ENCODE results near the gene CDC37L1. TPM values are rescaled to one million over a fixed set of nuclear protein-coding genes. Genes with fewer than 3 reads are reported as not detected.

The CDC37L1 gene
- total RNA-seq, 2 donors from 2014 or later: 29.2 to 37.7 TPM

- WGBS: 40% methylated on average over 2 of the region's 2 CpGs
- Histone ChIP-seq H3K9me3 (no peaks in the 10 kb centered on the region), H3K27me3 (replicated peaks; ENCODE audit: insufficient read depth) (no peaks in the 10 kb centered on the region), H3K4me1 (replicated peaks) (no peaks in the 10 kb centered on the region), H3K4me3 (peak overlapping the region; percentile 54 to 92), H3K36me3 (no peaks in the 10 kb centered on the region), H3K27ac (peak overlapping the region; percentile 94 to 98)
- DNase-seq (ENCODE audit: low spot score): no peak
- TF ChIP-seq POLR2A (IDR thresholded peaks at IDR 0.05) (no peak), POLR2AphosphoS5 (IDR thresholded peaks at IDR 0.05) (no peak), CTCF (IDR thresholded peaks at IDR 0.05) (no peak)
- intact Hi-C loops (cut with DNase I): no loop called here
These were observed 1.4 kb downstream of the CDC37L1 start for GRCh38 chr9:4680750-4681149.

- no peaks in the 10 kb centered on the region for H3K27me3 ChIP-seq (replicated peaks; ENCODE audit: insufficient read depth)
- H3K4me3 ChIP-seq: no peak overlapping the region
- no peak for DNase-seq (ENCODE audit: low spot score)
- TF ChIP-seq POLR2A (IDR thresholded peaks at IDR 0.05) (no peak), CTCF (IDR thresholded peaks at IDR 0.05) (no peak), POLR2AphosphoS5 (IDR thresholded peaks at IDR 0.05) (no peak)
- no peaks in the 10 kb centered on the region for H3K9me3 ChIP-seq
- no peak overlapping the region for H3K27ac ChIP-seq
- no peaks in the 10 kb centered on the region for H3K4me1 ChIP-seq (replicated peaks)
- H3K36me3 ChIP-seq: no peaks in the 10 kb centered on the region
- intact Hi-C loops (cut with DNase I): no loop called here
- WGBS: 76% methylated on average over 4 of the region's 4 CpGs
These were observed 5.5 kb downstream of the CDC37L1 start for GRCh38 chr9:4684820-4685219.

- no peak for DNase-seq (ENCODE audit: low spot score)
- no peaks in the 10 kb centered on the region for H3K36me3 ChIP-seq
- H3K27me3 ChIP-seq (replicated peaks; ENCODE audit: insufficient read depth): no peaks in the 10 kb centered on the region
- WGBS: 83% methylated on average over 4 of the region's 4 CpGs
- no peaks in the 10 kb centered on the region for H3K4me1 ChIP-seq (replicated peaks)
- H3K9me3 ChIP-seq: no peaks in the 10 kb centered on the region
- intact Hi-C loops (cut with DNase I): no loop called here
- H3K27ac ChIP-seq: no peak overlapping the region
- no peak for TF ChIP-seq POLR2AphosphoS5 (IDR thresholded peaks at IDR 0.05)
- TF ChIP-seq POLR2A (IDR thresholded peaks at IDR 0.05): no peak
- no peak for TF ChIP-seq CTCF (IDR thresholded peaks at IDR 0.05)
- no peak overlapping the region for H3K4me3 ChIP-seq
These were observed 6.7 kb downstream of the CDC37L1 start for GRCh38 chr9:4686112-4686511.

GRCh38 chr9:4686584-4686983, 7.2 kb downstream of the CDC37L1 start:
- WGBS: 63% methylated on average over 1 of the region's 1 CpG
- Histone ChIP-seq H3K27ac (no peak overlapping the region), H3K36me3 (no peaks in the 10 kb centered on the region), H3K9me3 (no peaks in the 10 kb centered on the region), H3K27me3 (replicated peaks; ENCODE audit: insufficient read depth) (no peaks in the 10 kb centered on the region), H3K4me3 (no peak overlapping the region), H3K4me1 (replicated peaks) (no peaks in the 10 kb centered on the region)
- no peak for TF ChIP-seq CTCF (IDR thresholded peaks at IDR 0.05)
- intact Hi-C loops (cut with DNase I): no loop called here
- DNase-seq (ENCODE audit: low spot score): no peak

- Histone ChIP-seq H3K27ac (no peak overlapping the region), H3K4me1 (replicated peaks) (no peaks in the 10 kb centered on the region), H3K27me3 (replicated peaks; ENCODE audit: insufficient read depth) (no peaks in the 10 kb centered on the region), H3K36me3 (no peaks in the 10 kb centered on the region), H3K4me3 (no peak overlapping the region), H3K9me3 (no peaks in the 10 kb centered on the region)
- 62% methylated on average over 2 of the region's 2 CpGs for WGBS
- intact Hi-C loops (cut with DNase I): no loop called here
- no peak for DNase-seq (ENCODE audit: low spot score)
- TF ChIP-seq POLR2AphosphoS5 (IDR thresholded peaks at IDR 0.05) (no peak), CTCF (IDR thresholded peaks at IDR 0.05) (no peak), POLR2A (IDR thresholded peaks at IDR 0.05) (no peak)
These were observed 9.7 kb downstream of the CDC37L1 start for GRCh38 chr9:4689021-4689420.
